HG03565 (cell line): ENCODE data around the gene KLHL15.
A peak's percentile ranks its signal among the peaks of the same experiment; 100 is the strongest.
"Not testable (repeated sequence)": the region's sequence is repeated elsewhere in the genome, so short reads cannot be mapped to it uniquely, and the experiment has no call there.

Experiments
- ATAC-seq: cut with Tn5 transposase; IDR thresholded peaks from one replicate; pipeline ENCODE4 v1.9.1; 2021; ENCODE audit warnings: mild to moderate bottlenecking, moderate library complexity; ENCODE audit not compliant: unreplicated experiment

Gene KLHL15

GRCh38 chrX:24019448-24019847 lies 7.5 kb downstream of the KLHL15 start:
- ATAC-seq = no peak

GRCh38 chrX:24018809-24019208 lies 8.2 kb downstream of the KLHL15 start:
- no peak for ATAC-seq

- ATAC-seq = no peak
Observed at GRCh38 chrX:24017674-24018073, 9.3 kb downstream of the KLHL15 start.

- ATAC-seq = no peak
Observed at GRCh38 chrX:24014388-24015018, 12.5 kb downstream of the KLHL15 start.

- ATAC-seq = no peak
Observed at GRCh38 chrX:24012266-24012665, 14.7 kb downstream of the KLHL15 start.

GRCh38 chrX:24005867-24006266 lies 21.1 kb downstream of the KLHL15 start:
- no peak for ATAC-seq

- ATAC-seq = no peak
Observed at GRCh38 chrX:24005028-24005427, 22.0 kb downstream of the KLHL15 start.

- no peak for ATAC-seq
Observed at GRCh38 chrX:24002792-24003191, 24.2 kb downstream of the KLHL15 start.

- ATAC-seq = peak; percentile 49
Observed at GRCh38 chrX:24002167-24002566, 24.8 kb downstream of the KLHL15 start.

- no peak for ATAC-seq
Observed at GRCh38 chrX:23999671-24000070, 27.3 kb downstream of the KLHL15 start.

GRCh38 chrX:23993012-23993633 lies 33.9 kb downstream of the KLHL15 start:
- ATAC-seq = no peak

- ATAC-seq = no peak
Observed at GRCh38 chrX:23992431-23992830, 34.6 kb downstream of the KLHL15 start.

GRCh38 chrX:23990455-23990854 lies 36.5 kb downstream of the KLHL15 start:
- ATAC-seq = no peak

GRCh38 chrX:23989689-23990088 lies 37.3 kb downstream of the KLHL15 start:
- no peak for ATAC-seq

- ATAC-seq = no peak
Observed at GRCh38 chrX:23982891-23983290, 44.1 kb downstream of the KLHL15 start.

- no peak for ATAC-seq
Observed at GRCh38 chrX:23981711-23982110, 45.3 kb downstream of the KLHL15 start.

- no peak for ATAC-seq
Observed at GRCh38 chrX:23981222-23981621, 45.8 kb downstream of the KLHL15 start.

GRCh38 chrX:23980011-23980441 lies 47.0 kb downstream of the KLHL15 start:
- ATAC-seq = no peak

GRCh38 chrX:23978491-23978890 lies 48.5 kb downstream of the KLHL15 start:
- no peak for ATAC-seq

- ATAC-seq = not testable (repeated sequence)
Observed at GRCh38 chrX:23965630-23966029, 61.4 kb downstream of the KLHL15 start.

- no peak for ATAC-seq
Observed at GRCh38 chrX:23964191-23964590, 62.8 kb downstream of the KLHL15 start.

- no peak for ATAC-seq
Observed at GRCh38 chrX:23959781-23960180, 67.2 kb downstream of the KLHL15 start.

GRCh38 chrX:23954396-23954795 lies 72.6 kb downstream of the KLHL15 start:
- ATAC-seq = no peak
